HepG2 (cell line): ENCODE data around the gene RNF14. TPM values are rescaled to one million over a fixed set of nuclear protein-coding genes. Genes with fewer than 3 reads are reported as not detected.

Source experiments
- ATF1 ChIP-seq: IDR thresholded peaks from 2 replicates; pipeline ENCODE4 v1.6.1; 2016; ENCODE audit warnings: mild to moderate bottlenecking, control low read depth
- FOXK2 ChIP-seq: fragments of 450-650 bp; IDR thresholded peaks from 2 replicates; pipeline ENCODE4 v1.6.1; 2016
- MBNL3 ChIP-seq: fragments of 250-450 bp; sonication (Bioruptor Pico); conservative IDR thresholded peaks from 2 replicates; pipeline ENCODE4 v1.8.0; 2022; ENCODE audit warnings: mild to moderate bottlenecking, inconsistent platforms
- NRL ChIP-seq: sonication (generic); formaldehyde crosslinking; IDR thresholded peaks from 2 replicates; pipeline ENCODE4 v1.5.0; 2020; ENCODE audit warnings: missing genetic modification reagents, mild to moderate bottlenecking, moderate library complexity, borderline replicate concordance
- PRDM15 ChIP-seq: sonication (generic); formaldehyde crosslinking; IDR thresholded peaks from 2 replicates; pipeline ENCODE4 v1.4.0; 2020; ENCODE audit warnings: missing genetic modification reagents
- PREB ChIP-seq: sonication (generic); formaldehyde crosslinking; IDR thresholded peaks from 2 replicates; pipeline ENCODE4 v1.4.0; 2020; ENCODE audit warnings: missing genetic modification reagents
- RNF219 ChIP-seq: sonication (generic); formaldehyde crosslinking; IDR thresholded peaks from 2 replicates; pipeline ENCODE4 v1.5.0; 2020; ENCODE audit warnings: mild to moderate bottlenecking, missing genetic modification reagents
- SMAD3 ChIP-seq: sonication (generic); formaldehyde crosslinking; IDR thresholded peaks from 2 replicates; pipeline ENCODE4 v1.4.0; 2020; ENCODE audit warnings: missing genetic modification reagents
- SNAPC5 ChIP-seq: sonication (generic); formaldehyde crosslinking; IDR thresholded peaks from 2 replicates; pipeline ENCODE4 v1.8.1; 2023; ENCODE audit warnings: mild to moderate bottlenecking, missing genetic modification reagents, borderline replicate concordance
- ZFYVE20 ChIP-seq: sonication (generic); formaldehyde crosslinking; IDR thresholded peaks from 2 replicates; pipeline ENCODE4 v1.8.0; 2023; ENCODE audit warnings: low read depth, mild to moderate bottlenecking, moderate library complexity, missing genetic modification reagents, borderline replicate concordance
- ZNF33A ChIP-seq: sonication (generic); formaldehyde crosslinking; IDR thresholded peaks from 2 replicates; pipeline ENCODE4 v1.5.1; 2020; ENCODE audit warnings: missing genetic modification reagents, mild to moderate bottlenecking, moderate library complexity, borderline replicate concordance
- ZNF558 ChIP-seq: sonication (generic); formaldehyde crosslinking; IDR thresholded peaks from 2 replicates; pipeline ENCODE4 v1.9.0; 2022; ENCODE audit warnings: mild to moderate bottlenecking, missing genetic modification reagents, borderline replicate concordance
- ZNF570 ChIP-seq: sonication (generic); formaldehyde crosslinking; IDR thresholded peaks from 2 replicates; pipeline ENCODE4 v1.4.0; 2020; ENCODE audit warnings: mild to moderate bottlenecking, missing genetic modification reagents, borderline replicate concordance
- polyA plus RNA-seq, 8 experiments: library from polyadenylated mRNA; depleted of rRNA in 3 of 8; stranded (reverse) in 7 of 8; unstranded in 1 of 8; fragments of >200 nt; fragmentation: Illumina TruSeq in 4 of 8; extraction: Trizol in 4 of 8; gene quantifications; 2 replicates each; pipeline versions ENCODE4 v1.2.1 to v1.2.3, GENCODE V29; 2011 to 2016; ENCODE audit warnings: low read depth in 4 of 8, missing spikeins in 1 of 8, mixed read lengths in 1 of 8; ENCODE audit not compliant: insufficient read depth in 1 of 8
- total RNA-seq, 5 experiments: library from RNA; depleted of rRNA; stranded (reverse); fragments of >200 nt; fragmentation: Illumina TruSeq; extraction: Trizol; gene quantifications; 2 replicates each; pipeline ENCODE4 v1.2.3, GENCODE V29; 2016; ENCODE audit warnings: low read depth in 1 of 5
- TF ChIP-seq, protein P1 (sequence below): sonication (generic); formaldehyde crosslinking; conservative IDR thresholded peaks from 2 replicates; pipeline ENCODE4 v1.8.0; 2022; ENCODE audit warnings: mild to moderate bottlenecking, moderate library complexity, missing genetic modification reagents
- TF ChIP-seq, protein P2 (sequence below): sonication (generic); formaldehyde crosslinking; IDR thresholded peaks from 2 replicates; pipeline ENCODE4 v1.4.0; 2020; ENCODE audit warnings: missing genetic modification reagents
- TF ChIP-seq, protein P3 (sequence below): sonication (generic); formaldehyde crosslinking; IDR thresholded peaks from 2 replicates; pipeline ENCODE4 v1.8.0; 2022; ENCODE audit warnings: mild to moderate bottlenecking, missing genetic modification reagents

Gene RNF14
- total and polyA plus RNA-seq, 2 of the 13 experiments (the other 11 are each of a cell fraction or from before 2014, with no cell fraction given), result 11.3 to 28.1 TPM

DNA sequence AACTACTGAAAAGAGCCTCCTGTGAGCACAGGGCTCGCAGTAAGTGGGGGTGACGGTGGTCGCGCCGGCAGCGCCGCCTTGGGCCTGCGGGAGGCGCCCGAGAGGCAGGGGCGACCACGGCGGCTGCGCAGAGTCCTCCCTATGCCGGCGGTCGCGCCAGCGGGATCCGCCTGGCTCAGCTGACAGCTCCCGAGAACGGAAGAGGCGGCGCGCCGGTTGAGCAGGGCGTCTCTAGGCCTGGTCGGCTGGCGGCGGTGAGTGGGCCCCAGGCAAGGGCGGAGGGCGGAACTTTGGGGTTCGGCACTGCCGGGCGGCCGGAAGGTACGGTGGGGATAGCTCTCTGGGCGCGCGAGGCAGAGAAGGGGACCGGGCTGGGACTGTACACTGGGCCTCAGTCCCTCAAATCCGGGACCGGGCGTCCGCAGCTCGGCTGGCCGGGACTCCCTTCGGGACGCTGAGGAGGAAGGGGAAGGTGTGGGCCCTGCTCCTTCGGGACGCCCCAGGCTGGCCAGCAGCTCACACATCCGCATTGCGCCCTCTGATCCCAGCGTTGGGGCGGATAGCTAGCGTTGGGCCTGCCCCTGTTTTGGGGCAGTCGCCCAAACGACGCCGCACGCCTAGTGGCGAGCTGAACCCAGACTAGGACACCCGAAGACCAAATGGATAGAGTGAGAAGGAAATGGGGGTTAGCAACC lies at the start of gene RNF14 (continued):
- TF ChIP-seq SNAPC5 (CRISPR knock-in tag) (no peak), ZNF33A (peak; percentile 55; the same call in 1 of the 2 replicates), ZNF558 (peak; percentile 86; the same call in 1 of the 2 replicates), RNF219 (CRISPR knock-in tag) (no peak), SMAD3 (peak; percentile 51; the same call in 1 of the 2 replicates), PREB (no peak), ZFYVE20 (CRISPR knock-in tag) (peak; percentile 28; the same call in 1 of the 2 replicates), FOXK2 (no peak), MBNL3 (CRISPR knock-in tag) (no peak), NRL (CRISPR knock-in tag) (peak; percentile 98), ZNF570 (CRISPR knock-in tag) (no peak), PRDM15 (peak; percentile 73; the same call in 1 of the 2 replicates), ATF1 (CRISPR knock-in tag) (no peak)
- TF ChIP-seq, protein P1, sequence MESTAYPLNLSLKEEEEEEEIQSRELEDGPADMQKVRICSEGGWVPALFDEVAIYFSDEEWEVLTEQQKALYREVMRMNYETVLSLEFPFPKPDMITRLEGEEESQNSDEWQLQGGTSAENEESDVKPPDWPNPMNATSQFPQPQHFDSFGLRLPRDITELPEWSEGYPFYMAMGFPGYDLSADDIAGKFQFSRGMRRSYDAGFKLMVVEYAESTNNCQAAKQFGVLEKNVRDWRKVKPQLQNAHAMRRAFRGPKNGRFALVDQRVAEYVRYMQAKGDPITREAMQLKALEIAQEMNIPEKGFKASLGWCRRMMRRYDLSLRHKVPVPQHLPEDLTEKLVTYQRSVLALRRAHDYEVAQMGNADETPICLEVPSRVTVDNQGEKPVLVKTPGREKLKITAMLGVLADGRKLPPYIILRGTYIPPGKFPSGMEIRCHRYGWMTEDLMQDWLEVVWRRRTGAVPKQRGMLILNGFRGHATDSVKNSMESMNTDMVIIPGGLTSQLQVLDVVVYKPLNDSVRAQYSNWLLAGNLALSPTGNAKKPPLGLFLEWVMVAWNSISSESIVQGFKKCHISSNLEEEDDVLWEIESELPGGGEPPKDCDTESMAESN (CRISPR knock-in tag), result peak; percentile 86
- TF ChIP-seq, protein P2, sequence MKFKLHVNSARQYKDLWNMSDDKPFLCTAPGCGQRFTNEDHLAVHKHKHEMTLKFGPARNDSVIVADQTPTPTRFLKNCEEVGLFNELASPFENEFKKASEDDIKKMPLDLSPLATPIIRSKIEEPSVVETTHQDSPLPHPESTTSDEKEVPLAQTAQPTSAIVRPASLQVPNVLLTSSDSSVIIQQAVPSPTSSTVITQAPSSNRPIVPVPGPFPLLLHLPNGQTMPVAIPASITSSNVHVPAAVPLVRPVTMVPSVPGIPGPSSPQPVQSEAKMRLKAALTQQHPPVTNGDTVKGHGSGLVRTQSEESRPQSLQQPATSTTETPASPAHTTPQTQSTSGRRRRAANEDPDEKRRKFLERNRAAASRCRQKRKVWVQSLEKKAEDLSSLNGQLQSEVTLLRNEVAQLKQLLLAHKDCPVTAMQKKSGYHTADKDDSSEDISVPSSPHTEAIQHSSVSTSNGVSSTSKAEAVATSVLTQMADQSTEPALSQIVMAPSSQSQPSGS (CRISPR knock-in tag), result peak; percentile 54; the same call in 1 of the 2 replicates
- TF ChIP-seq, protein P3, sequence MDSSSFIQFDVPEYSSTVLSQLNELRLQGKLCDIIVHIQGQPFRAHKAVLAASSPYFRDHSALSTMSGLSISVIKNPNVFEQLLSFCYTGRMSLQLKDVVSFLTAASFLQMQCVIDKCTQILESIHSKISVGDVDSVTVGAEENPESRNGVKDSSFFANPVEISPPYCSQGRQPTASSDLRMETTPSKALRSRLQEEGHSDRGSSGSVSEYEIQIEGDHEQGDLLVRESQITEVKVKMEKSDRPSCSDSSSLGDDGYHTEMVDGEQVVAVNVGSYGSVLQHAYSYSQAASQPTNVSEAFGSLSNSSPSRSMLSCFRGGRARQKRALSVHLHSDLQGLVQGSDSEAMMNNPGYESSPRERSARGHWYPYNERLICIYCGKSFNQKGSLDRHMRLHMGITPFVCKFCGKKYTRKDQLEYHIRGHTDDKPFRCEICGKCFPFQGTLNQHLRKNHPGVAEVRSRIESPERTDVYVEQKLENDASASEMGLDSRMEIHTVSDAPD (CRISPR knock-in tag), result peak; percentile 71; the same call in 1 of the 2 replicates
